NCI-H69 (cell line): ENCODE results near the gene DHPS.
"Not testable (repeated sequence)": the region's sequence is repeated elsewhere in the genome, so short reads cannot be mapped to it uniquely, and the experiment has no call there.

ENCODE experiments used
- DNase-seq: peaks from one replicate; lab custom pipeline; 2025; lab: John Stamatoyannopoulos, UW

Gene DHPS

DNA sequence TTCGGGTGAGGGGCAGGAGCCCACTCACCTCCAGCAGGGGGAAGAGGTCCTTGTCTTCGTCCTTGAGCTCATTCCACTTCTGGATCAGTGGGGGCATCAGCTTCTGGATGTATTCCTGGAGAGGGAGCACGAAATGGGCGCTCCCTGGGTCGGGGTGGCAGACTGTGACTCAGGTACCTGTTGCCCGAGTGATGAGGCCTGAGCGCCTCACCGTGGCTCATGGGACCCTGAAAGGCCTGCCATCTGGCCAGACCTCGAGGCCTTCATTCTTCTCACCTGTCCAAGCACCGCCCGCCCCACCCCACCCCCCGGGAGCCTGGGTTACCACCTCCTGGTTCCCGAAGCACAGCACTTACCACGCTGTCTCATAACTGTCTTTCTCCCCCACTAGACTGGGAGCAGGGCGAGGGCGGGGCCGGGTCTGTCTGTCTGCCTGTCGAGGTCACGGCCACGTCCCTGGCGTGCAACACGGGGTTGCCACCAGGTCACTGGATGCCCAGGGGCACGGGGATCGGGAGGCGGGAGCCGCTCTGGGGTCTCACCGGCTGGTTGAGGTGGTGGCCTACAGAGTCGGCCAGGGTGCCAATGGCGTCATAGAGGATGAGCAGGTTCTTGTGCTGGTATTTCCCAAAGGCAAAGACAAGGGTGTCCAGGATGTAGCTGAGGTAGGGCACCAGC, 24.1 kb upstream of the DHPS start:
- DNase-seq = no peak

DNA sequence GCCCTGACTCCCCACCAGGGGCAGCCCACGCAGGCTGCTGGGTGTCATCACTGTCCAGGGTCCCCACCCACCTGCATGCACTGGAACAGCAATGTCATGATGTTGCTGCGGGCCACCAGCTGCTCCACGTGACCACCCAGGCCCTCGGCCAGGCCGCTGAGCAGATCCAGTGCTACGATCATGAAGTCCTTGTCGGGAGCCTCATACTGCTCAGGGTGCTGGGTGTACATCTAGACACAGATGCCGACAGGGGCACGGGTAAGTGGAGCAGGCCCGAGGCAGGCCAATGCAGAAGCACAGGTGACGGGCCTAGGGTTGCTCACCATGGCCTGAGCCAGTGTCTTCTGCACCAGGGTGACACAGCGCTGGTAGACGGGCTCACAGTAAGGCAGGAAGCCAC, 23.5 kb upstream of the DHPS start:
- DNase-seq = no peak

GRCh38 chr19:12703046-12703445, 21.4 kb upstream of the DHPS start:
- DNase-seq = peak; percentile 77

GRCh38 chr19:12701596-12702282, 20.1 kb upstream of the DHPS start:
- DNase-seq = no peak

DNA sequence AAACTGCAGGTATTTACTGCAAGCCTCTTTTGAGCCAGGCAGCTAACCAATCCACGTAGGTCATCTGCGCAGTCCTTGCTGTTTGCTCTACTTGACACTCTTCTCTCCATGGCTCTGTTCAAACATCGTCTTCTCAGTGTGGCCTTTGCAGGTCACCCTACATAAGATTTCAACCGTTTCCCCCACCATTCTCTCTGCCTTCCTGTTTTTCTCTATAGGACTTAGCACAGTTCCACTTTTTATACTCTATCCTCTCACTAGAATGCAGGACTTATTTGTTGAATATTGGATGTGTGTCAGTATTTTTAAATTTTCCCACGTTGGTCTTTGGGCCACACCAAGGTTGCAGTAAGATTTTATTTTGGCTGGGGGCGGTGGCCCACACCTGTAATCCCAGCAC, 16.5 kb upstream of the DHPS start:
- DNase-seq = no peak

- DNase-seq = not testable (repeated sequence)
Observed at GRCh38 chr19:12697425-12697824, 15.7 kb upstream of the DHPS start.

- peak; percentile 97 for DNase-seq
Observed at GRCh38 chr19:12696366-12697335, 15.0 kb upstream of the DHPS start, which contains the start of gene FBXW9. TSS of gene FBXW9 (minus strand) at chr19:12696631. CDS start at chr19:12696581, 50 bp downstream.

- peak; percentile 57 for DNase-seq
Observed at GRCh38 chr19:12695997-12696365, 14.3 kb upstream of the DHPS start.

- no peak for DNase-seq
Observed at GRCh38 chr19:12695514-12695913, 13.8 kb upstream of the DHPS start.

GRCh38 chr19:12695096-12695495, 13.4 kb upstream of the DHPS start:
- DNase-seq = no peak

- DNase-seq = no peak
Observed at GRCh38 chr19:12694641-12695040, 13.0 kb upstream of the DHPS start.

- DNase-seq = no peak
Observed at GRCh38 chr19:12692960-12693359, 11.3 kb upstream of the DHPS start.

DNA sequence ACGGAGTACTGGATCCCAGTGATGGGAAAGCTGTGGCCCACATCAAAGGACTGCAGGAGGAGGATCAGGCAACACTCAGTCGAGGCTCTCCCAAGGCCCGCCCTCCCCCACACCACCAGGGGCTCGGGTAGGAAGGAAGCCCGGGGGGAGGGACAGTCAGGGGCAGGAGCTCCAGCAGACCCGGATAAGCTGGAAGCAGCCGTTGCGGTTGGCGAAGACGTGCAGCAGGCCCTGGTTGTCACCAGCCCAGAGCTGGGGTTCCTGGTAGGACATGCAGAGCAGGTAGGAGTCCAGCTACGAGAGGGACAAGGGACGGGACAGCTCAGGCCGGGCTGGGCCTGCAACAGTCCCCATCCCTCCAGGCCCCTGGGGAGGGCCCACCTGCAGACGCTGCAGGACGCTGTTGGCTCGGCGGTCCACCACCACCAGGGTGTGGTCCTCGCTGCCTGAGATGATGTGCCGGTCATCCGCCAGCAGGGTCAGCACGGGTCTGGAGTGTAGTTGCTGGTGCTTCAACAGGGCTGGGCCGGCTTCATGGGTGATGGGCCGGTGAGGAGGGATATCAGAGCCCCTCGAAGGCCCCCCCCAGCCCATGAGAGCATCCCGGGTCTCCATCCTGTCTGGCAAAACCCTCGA, 8.0 kb upstream of the DHPS start:
- no peak for DNase-seq

DNA sequence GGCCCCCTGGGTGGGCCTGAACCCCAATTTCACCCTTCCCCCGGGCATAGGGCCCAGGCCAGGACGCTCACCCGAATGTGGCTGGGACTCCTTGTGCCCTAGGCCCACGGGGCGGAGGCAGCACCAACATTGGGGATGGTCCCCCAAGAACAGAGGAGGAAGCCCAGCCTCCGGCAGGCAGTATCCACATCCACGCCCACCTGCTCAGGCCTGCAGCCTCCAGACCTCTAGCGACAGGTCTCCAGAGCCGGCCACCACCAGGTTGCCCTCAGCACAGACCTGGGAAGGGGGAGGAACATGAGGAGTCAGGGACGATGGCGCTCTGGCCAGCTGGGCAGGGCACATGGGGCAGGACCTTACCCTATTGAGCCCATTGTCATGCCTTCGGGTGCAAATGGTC, 7.3 kb upstream of the DHPS start:
- no peak for DNase-seq

DNA sequence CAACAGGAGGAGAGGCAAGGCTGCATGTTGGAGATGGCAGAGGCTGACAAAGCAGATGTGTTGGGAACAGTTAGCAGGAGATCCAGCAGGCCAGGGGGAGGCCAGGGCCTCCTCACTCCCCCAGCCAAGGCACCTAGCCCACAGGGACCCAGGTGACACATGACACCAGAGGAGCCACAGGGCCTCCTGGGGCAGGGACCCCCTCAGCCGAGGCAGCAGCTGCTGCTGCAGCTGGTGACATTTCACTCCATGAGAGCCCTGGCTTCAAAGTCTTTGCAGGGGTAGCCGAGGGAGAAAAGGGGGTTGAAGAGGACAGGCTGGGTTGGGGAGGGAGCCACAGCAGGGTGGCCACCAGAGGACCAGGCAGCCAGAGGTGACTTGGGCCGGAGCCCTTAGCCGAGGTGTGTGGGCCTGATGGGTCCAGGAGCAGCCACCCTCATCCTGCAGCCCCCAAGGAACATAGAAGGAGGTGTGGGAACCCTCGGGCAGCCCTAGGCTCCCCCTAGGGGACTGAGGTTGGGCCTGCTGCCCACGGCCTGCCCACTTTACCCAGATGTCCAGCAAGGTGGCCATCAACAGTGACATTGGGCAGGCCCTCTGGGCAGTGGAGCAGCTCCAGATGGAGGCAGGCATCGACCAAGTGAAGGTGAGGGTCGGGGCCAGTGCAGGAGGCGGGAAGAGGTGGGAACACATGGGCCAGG, 6.0 kb upstream of the DHPS start, which contains the start of gene GNG14:
Gene GNG14, plus strand, starts transcription at position 503 of the 701 bp plus-strand sequence. Its CDS starts 51 bp downstream, at position 554.
- DNase-seq = no peak

- no peak for DNase-seq
Observed at GRCh38 chr19:12685831-12686230, 4.2 kb upstream of the DHPS start.

DNA sequence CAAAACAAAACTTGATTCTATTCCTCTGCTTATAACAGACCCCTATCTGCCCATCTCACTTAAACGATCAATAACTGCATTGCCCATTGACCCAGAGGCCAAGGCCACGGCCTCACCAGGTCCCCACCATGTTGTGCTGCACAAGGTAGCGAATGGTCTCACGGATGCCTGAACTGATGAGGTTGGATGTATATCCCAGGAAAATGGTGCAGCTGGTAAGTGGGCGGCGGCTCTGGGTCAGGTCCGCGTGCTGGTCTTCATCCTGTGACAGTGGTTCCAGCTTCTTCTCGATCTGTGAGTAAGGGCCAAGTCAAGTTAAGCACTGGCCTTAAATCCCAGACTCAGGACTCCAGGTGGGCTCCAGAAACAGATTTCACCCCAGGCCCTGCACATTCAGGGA, 1.6 kb downstream of the DHPS start:
- no peak for DNase-seq

GRCh38 chr19:12678039-12678438, 3.6 kb downstream of the DHPS start:
- DNase-seq = not testable (repeated sequence)

DNA sequence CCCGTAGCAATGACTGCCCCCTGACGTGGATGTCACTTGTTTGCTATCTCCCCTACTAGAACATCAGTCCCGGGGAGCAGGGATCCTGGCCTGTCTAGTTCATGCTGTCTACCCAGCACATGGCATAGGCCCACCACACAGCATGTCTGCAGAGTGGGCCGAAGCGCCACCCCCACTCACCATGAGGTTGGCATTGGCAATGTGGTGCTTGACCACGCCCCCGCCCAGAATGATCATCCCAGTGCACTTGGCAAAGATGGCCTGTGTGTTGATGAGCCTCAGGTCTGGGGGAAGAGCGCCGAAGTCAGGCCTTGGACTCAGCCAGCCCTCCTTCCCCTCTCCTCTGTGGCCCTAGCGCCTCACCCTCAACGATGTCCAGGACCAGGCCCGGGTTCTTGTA, 4.8 kb downstream of the DHPS start:
- DNase-seq = no peak

GRCh38 chr19:12676384-12676792, 5.3 kb downstream of the DHPS start:
- DNase-seq = peak; percentile 82

DNA sequence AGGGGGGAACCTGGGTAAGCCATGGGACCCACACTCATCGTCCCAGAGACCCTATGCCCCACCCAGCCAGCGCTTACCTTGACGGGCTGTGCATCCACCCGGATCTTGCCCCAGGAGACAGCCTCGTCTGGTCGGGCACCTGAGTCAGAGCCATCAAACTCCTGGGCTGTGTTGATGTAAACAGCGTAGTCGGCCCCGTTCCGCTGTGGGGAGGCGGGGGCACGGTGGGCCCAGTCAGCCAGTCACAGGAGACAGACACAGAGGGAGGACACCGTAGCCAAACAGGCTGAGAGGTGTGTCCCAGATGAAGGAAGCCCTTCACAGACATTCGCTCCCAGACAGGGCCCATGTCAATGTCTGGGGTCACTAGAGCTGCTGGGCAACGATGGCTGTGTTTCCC, 5.7 kb downstream of the DHPS start:
- no peak for DNase-seq
